T-helper 2 cell (primary cell): Measurements from ENCODE around the gene SMTN.
"Not testable (repeated sequence)": the region's sequence is repeated elsewhere in the genome, so short reads cannot be mapped to it uniquely, and the experiment has no call there.

Experiments used
- DNase-seq, 5 experiments: peaks; one replicate each; pipeline versions ENCODE4 v3.0.0 to v3.0.0-alpha.2; 2012 to 2022
- total RNA-seq, 2 donors: gene quantifications; one replicate each; lab custom pipeline; 2026; lab: John Stamatoyannopoulos, UW

Gene SMTN
- total RNA-seq = 3.4 to 4.4 reads per million in 2 donors

- DNase-seq = peak; percentile 78 to 89 (median 83)
Observed at GRCh38 chr22:31080848-31081649, at the start of gene SMTN. Gene SMTN, plus strand, starts transcription at chr22:31081318. Its CDS starts 1,941 bp downstream, at chr22:31083259.

DNA sequence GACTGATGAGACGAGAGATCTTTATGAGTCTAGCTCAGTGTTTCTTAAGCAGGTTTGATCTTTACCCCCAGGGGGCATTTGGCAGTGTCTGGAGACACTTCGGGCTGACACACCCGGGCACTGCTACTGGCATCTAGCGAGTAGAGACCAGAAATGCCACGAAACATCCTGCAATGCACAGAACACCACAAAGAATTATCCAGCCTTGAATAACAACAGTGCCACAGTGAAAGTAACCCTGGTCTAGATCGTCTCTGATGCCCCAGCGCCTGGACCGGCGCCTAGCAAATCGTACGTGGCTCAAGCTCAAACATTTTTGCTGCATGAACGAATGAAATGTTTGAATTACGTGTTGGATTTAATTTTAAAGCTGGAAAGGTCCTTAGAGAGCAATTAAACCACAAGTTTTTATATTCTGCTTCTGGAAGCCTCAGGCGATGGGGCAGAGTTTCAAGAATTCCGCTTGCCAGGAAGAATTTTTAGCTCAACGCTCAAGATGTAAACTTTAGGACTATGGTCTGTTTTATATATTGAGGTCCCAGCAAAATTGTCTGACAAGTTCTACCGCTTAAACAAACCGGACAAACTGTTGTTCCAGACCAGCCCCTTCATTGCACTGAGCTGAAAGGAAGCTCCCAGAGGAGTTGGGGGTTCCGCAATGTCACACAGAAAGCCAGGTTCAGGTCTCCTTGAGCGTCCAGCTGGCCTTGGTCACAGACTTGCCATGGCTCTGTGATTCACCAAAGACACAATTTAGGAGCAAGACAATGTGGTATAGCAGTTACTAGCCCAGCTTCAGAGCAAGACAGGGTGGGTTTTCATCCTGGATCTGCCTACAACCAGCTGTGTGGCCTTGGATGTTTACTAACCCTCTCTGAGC is 44.2 kb upstream of the SMTN start:
- peak in 1 of 5 experiments; percentile 17 for DNase-seq

DNA sequence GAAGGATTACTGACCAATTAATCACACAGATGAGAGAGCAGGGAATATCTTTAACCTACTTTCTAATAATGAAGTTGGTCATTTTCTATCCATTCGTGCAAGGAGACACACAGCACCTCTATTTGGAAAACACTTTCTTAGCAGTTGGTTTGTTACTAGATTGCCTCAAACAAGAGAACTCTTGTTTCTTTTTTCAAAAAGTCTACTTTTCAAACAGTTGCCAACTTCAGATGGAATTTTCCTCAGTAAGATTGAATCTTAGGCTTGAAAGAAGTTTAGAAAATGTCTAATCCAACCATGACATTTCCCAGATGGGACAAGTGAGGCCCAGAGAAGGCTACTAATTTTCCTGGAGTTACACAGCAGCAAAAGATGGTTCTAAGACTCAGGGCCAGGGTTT is 42.4 kb upstream of the SMTN start:
- no peak for DNase-seq

- DNase-seq = no peak
Observed at GRCh38 chr22:31039393-31039792, 41.7 kb upstream of the SMTN start.

DNA sequence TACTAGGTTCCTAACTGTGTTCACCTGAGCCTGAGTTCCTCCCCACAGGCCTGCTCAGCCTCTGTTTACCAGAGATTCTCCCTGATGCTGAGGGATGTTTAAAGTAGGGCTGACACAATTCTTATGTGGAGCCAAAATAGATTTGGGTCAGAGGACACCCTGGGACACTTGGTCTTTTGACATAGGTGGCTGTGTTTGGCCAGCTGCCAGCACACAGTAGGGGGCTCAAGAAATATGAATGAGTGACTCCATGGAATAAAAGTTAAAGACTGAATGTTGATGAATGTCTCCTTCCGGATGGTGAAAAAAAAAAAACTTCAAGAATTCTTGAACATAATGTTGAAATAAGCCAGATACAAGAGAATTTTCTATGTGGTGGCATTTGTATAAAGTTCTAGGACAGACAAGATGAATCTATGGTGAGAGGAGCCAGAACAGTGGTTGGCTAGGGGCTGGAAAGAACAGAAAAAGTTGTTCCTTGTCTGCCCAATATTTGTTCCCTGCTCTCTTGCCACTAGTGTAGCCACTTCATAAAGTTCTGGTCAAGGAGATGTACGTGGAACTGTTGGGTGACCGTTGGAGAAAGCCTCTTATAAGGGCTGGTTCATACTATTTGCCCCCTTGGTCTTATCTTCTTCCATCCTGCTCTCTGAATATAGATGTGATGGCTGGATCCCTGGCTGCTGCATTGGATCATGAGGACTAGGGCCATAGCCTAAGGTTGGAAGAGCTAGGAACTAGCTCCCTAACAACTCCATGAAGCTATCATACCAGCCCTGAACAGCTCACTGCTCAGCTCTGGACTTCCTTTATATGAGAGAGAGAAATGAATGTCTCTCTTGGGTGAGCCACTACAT is 40.3 kb upstream of the SMTN start:
- no peak for DNase-seq

- no peak for DNase-seq
Observed at GRCh38 chr22:31044262-31044861, 36.8 kb upstream of the SMTN start.

DNA sequence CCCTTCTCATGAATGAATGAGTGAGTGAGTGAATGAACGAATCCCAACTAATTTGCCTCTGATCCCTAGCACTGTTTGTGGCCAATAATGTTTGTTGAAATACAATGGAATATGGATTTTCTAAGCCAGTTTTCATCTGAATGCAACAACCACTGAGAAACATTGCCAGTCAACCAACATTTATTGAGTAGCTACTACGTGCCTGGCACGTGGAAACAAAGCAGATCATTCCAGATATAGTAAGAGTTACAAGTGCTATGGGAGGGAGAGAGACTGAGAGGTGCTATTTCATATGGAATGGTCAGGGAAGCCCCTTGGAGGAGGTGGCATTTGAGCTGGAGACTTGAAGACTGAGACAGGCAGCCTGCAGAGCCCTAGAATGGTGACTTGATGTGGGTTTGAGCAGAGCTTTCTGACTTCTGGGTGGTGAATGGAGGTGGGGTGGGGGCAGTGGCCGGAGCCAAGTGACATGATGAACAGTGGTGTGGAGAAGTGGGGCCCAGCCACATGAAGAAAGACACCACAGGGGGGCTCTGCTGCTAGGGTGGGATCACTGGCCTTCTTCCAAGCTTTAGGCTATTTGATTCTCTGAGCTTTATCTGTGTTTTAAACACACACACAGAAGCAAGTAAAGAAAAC is 35.1 kb upstream of the SMTN start:
- no peak for DNase-seq

DNA sequence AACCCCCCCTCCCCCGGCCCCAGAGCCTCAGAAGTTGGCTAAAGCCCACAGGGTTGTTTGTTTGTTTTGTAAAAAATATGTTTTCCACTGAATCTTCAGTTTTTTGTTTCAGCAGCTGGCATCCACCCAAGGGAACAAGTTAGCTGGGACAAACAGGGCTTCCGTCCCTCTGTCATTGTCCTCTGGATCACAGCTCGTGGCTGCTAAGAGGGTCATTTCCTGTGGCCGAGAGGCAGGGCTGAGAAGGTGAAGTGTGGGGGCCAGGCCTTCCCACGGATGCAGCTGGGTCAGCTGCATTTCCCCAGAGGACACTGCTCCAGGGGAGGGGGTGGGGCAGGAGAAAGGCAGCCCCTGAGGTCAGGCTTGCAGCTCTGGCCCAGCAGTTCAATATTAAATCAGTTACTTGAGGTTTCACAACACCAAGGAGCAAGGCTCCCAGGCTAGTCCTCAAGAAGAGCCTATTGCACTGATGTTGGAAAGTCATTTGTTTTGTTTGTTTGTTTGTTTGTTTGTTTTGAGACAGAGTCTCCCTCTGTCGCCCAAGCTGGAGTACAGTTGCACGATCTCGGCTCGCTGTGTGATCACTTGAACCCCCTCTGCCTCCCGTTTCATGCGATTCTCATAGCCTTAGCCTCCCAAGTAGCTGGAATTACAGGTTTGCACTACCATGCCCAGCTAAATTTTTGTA is 34.4 kb upstream of the SMTN start:
- DNase-seq = no peak

DNA sequence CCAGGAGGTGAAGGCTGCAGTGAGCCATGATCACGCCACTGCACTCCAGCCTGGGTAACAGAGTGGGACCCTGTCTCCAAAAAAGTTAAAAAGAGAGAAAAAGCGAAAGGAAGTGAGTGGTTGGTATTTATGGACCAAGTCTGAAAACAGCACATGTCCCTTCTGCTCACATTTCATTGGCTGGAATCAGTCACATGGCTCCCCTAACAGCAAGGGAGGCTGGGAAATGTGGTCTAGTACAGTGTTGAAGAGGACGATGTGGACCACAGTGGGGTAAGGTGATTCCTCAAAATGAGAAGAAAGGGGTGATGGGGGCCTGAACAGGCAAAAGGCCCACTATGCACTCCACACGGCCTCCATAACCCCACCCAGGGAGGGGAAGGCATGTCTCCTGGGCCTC is 32.5 kb upstream of the SMTN start:
- DNase-seq = no peak

DNA sequence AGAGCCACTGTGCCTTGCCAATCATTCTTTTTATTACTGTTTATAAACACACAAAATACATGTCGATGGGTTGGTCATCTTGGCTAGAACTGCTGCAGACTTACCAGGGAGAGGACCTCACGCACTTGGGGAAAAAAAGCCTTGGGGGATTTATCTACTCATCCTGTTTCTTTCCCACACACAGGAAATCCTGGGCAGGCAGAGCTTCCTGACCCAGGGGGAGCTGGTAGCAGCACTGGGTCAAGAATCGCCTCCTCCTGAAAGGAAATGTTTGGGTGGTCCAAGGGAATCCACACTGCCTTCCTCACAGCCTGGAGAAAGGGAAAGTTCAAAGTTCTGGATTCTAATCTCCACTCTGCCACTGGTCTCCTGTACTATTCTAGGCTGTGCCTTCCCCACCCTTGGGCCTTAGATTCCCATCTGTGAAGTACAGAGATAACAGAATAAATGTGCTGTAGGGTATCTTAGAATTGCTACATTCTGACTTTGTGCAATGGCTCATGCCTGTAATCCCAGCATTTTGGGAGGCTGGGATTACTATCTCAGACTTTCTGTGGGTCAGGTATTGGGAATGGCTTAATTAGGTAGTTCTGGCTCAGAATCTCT is 31.2 kb upstream of the SMTN start:
- no peak for DNase-seq

DNA sequence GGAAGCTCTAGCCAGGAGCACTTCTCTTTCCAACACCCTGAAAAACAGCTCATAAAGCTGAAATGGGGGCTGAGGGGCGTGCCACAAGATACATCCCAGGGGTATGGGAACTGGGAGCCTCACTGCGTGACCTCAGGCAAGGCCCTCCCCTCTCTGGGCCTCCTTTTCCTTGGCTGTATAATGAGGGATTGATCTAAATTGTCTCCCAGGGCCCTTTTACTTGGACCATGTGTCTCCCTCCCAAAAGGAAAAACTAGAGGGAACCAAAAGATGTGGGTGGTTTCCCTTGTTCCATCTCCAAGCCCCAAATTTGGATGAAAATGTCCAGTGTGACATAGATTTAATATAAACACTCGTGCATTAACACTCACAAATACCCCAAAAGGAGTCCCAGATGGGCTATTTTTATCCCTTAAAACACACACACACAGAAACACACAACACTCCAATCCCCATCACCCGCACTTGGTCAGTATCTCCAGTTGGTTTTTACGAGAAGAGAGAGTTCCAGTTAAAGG is 25.9 kb upstream of the SMTN start:
- no peak for DNase-seq

- no peak for DNase-seq
Observed at GRCh38 chr22:31055635-31056159, 25.4 kb upstream of the SMTN start.

DNA sequence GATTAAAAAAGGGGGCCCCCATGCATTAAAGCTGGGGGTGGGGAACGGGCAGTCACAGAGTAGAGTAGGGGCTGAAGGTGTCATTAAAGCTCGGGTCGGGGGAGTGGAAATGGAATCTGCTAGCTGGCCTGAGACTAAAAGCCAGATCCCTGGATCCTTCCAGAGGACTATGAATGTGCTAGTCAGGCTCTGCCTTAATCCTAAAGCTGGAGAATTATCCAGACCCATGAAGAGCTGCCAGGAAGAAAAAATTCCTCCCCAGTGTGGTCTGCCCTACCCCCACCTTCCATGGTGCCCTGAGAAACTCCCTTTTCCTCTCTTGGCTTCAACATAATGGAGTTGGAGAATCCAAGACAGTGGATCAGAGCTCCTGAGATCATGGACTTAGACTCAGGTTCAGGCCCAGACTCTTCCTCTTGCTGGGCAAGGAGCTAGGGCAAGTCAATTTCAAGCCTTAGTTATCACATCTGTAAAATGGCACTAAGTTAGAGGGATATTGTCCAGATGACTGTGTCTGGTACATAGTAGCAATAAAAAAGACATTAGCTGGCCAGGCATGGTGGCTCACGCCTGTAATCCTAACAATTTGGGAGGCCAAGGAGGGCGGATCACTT is 24.0 kb upstream of the SMTN start:
- no peak for DNase-seq

DNA sequence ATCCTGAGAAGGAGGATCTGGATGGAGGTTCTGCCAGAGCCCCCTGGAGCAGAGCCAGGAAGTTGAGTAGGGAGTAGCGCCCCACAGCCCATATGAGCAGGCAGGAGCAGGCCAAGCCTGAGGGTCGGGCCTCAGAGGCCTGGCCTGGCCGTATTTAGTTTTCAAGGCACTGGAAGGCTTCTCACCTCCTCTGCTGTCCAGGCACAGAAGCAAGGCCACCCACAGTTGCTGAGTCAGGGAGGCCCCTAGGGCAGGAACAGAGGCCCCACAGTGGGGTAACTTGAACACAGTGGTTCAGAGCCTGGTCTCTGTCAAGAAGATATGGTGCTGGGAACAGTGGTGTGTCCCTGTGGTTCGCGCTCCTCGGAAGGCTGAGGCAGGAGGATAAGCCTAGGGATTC is 21.5 kb upstream of the SMTN start:
- DNase-seq = not testable (repeated sequence)

- no peak for DNase-seq
Observed at GRCh38 chr22:31062566-31063230, 18.4 kb upstream of the SMTN start.

- DNase-seq = no peak
Observed at GRCh38 chr22:31064369-31064768, 16.7 kb upstream of the SMTN start.

DNA sequence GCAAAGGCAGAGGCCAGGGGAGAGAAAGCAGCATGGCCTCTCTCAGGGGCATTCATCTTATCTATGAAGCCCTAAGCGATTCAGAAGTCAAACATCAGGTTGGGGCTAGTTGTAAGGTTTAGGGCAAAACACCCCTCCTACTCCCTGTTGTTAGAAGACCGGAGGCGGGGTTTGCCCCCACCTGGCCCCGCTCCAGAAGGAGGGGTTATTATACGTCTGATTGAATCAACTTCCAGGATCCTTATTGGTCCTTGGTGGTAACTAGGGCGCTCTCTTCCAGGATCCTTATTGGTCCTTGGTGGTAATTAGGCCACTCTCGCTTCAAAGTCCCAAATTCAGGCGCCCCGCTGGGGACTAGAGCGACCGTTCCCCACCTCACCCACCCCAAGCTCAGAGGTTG is 12.1 kb upstream of the SMTN start:
- DNase-seq = no peak

GRCh38 chr22:31069691-31070314 is 11.3 kb upstream of the SMTN start:
- not testable (repeated sequence) for DNase-seq

- DNase-seq = not testable (repeated sequence)
Observed at GRCh38 chr22:31073125-31073524, 8.0 kb upstream of the SMTN start.
